SK-N-SH treated with all-trans-retinoic acid at 6 μM for 48 hours (cell line): ENCODE results near the gene KLC1.

ENCODE experiments used
- PPARA ChIP-seq: fragments of 250-450 bp; sonication (Bioruptor Pico); IDR thresholded peaks from 2 replicates; pipeline ENCODE4 v1.5.0; 2020; ENCODE audit warnings: mild to moderate bottlenecking, borderline replicate concordance
- RARB ChIP-seq: fragments of 250-450 bp; sonication (Bioruptor Pico); IDR thresholded peaks from 2 replicates; pipeline ENCODE4 v1.8.0; 2021; ENCODE audit warnings: mild to moderate bottlenecking, moderate library complexity

DNA sequence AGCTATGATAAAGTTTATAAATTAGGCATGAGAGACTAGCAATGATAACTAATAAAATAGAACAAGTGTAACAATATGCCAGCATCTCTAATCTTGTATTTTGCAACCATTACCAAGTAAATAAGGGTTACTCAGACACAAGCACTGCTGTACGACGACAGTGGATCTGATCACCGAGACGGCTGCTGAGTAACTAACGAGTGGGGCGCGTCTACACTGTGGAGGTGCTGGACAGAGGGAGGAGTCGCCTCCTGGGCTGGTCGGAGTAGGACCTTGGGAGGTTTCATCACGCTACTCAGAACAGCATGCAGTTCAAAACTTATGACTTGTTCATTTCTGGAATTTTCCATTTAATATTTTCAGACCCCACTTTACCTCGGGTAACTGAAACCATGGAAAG lies 47.8 kb upstream of the KLC1 start:
- no peak for TF ChIP-seq RARB
- no peak for TF ChIP-seq PPARA (CRISPR knock-in tag)
